Measurements from ENCODE around the gene NPAS4. TPM values are rescaled to one million over a fixed set of nuclear protein-coding genes. Genes with fewer than 3 reads are reported as not detected.

Gene NPAS4
- total RNA-seq, 1 experiment from 2014 or later, result 1.6 TPM

GRCh38 chr11:66472054-66472453 is 51.2 kb downstream of the NPAS4 start:
- Mint-ChIP-seq H3K27ac (peak overlapping the region in 1 of 3 experiments; percentile 22; a peak in 1 of 7 replicates), H3K4me1 (peaks cover 20 to 35% of the 10 kb centered on the region in 2 experiments), H3K27me3 (ENCODE audit: low read depth) (peaks cover 2% of the 10 kb centered on the region), H3K4me3 (no peak overlapping the region), H3K9me3 (no peaks in the 10 kb centered on the region), H3K36me3 (ENCODE audit: insufficient read depth in 1 of 3, low read depth in 3 of 3) (peaks cover 3 to 30% (median 23%) of the 10 kb centered on the region in 3 experiments; a peak in 5 of 7 replicates)
- H3K9me3 ChIP-seq (ENCODE audit: control insufficient read depth, low read depth, low read length), result no peaks in the 10 kb centered on the region
- DNase-seq, result no peak
- no peak overlapping the region for H2BK12ac ChIP-seq (ENCODE audit: insufficient read length, low read depth, low read length)
- no peak overlapping the region for H3K14ac ChIP-seq (ENCODE audit: insufficient read depth, low read length)
- H2BK15ac ChIP-seq (ENCODE audit: low read depth, low read length), result no peak overlapping the region
- WGBS (ENCODE audit: extremely low coverage, insufficient read length, low lambda C conversion rate), result no CpG with 5 or more reads among the region's 9 CpGs
- no peak overlapping the region for H2BK5ac ChIP-seq (ENCODE audit: insufficient read length, low read length)
- no peak overlapping the region for H3K18ac ChIP-seq (ENCODE audit: insufficient read length, low read depth, low read length)
- H3T11ph ChIP-seq (ENCODE audit: low read length), result no peak overlapping the region
- H4K91ac ChIP-seq (ENCODE audit: insufficient read length, low read depth, low read length), result no peak overlapping the region
- no peaks in the 10 kb centered on the region for H4K20me1 ChIP-seq (ENCODE audit: control insufficient read depth, insufficient read depth, insufficient read length)
- H3K27ac ChIP-seq (ENCODE audit: insufficient read length, low read depth, low read length), result no peak overlapping the region
- no peaks in the 10 kb centered on the region for H3K79me2 ChIP-seq (ENCODE audit: insufficient read depth, low read length)
- H3K27me3 ChIP-seq (ENCODE audit: insufficient read depth, low read length), result no peaks in the 10 kb centered on the region
- no peak overlapping the region for H2BK120ac ChIP-seq (ENCODE audit: low read depth, low read length, poor library complexity, severe bottlenecking)
- H3K4ac ChIP-seq (ENCODE audit: low read depth, low read length), result no peak overlapping the region
- no peaks in the 10 kb centered on the region for H3K23me2 ChIP-seq (ENCODE audit: insufficient read length, low read depth, low read length, poor library complexity, severe bottlenecking)
- no peaks in the 10 kb centered on the region for H3K79me1 ChIP-seq (ENCODE audit: insufficient read depth, low read depth, low read length, poor library complexity, severe bottlenecking)
- H3K9ac ChIP-seq (ENCODE audit: extremely low read depth, insufficient read length, low read length), result no peak overlapping the region
- H2AK5ac ChIP-seq (ENCODE audit: insufficient read length, low read length), result no peak overlapping the region
- H3K23ac ChIP-seq (ENCODE audit: insufficient read length, low read depth, low read length), result no peak overlapping the region
- H4K8ac ChIP-seq (replicated peaks; ENCODE audit: insufficient read length, low read depth, low read length), result no peak overlapping the region
- no peak overlapping the region for H3K56ac ChIP-seq (ENCODE audit: insufficient read length, low read depth, low read length)
- H3K4me1 ChIP-seq (ENCODE audit: insufficient read depth, low read length), result no peaks in the 10 kb centered on the region
- no peak overlapping the region for H2BK20ac ChIP-seq (ENCODE audit: low read depth, low read length, poor library complexity, severe bottlenecking)
- TF ChIP-seq CTCF (conservative IDR thresholded peaks at IDR 0.05), result no peak
- no peak overlapping the region for H2AFZ ChIP-seq (ENCODE audit: low read length)
- no peak overlapping the region for H4K5ac ChIP-seq (ENCODE audit: insufficient read length, low read depth, low read length)
- no peak overlapping the region for H3K4me2 ChIP-seq (ENCODE audit: insufficient read depth, insufficient read length, low read length)
